Stimulated activated naive CD4-positive, alpha-beta T cell (primary cell): ENCODE data around the gene TMEM178B.
"Not testable (repeated sequence)": the region's sequence is repeated elsewhere in the genome, so short reads cannot be mapped to it uniquely, and the experiment has no call there.

Experiments used
- DNase-seq, 6 experiments: peaks; one replicate each; lab custom pipeline; 2025; lab: John Stamatoyannopoulos, UW

Gene TMEM178B

GRCh38 chr7:141356161-141356560, 282.3 kb downstream of the TMEM178B start:
- no peak for DNase-seq

- no peak for DNase-seq
Measured at GRCh38 chr7:141358386-141358785, 284.5 kb downstream of the TMEM178B start.

GRCh38 chr7:141359262-141359661, 285.4 kb downstream of the TMEM178B start:
- DNase-seq = no peak

GRCh38 chr7:141359740-141360415, 286.0 kb downstream of the TMEM178B start:
- no peak for DNase-seq

- DNase-seq = no peak
Measured at GRCh38 chr7:141360416-141360760, 286.5 kb downstream of the TMEM178B start.

GRCh38 chr7:141360803-141361202, 286.9 kb downstream of the TMEM178B start:
- no peak for DNase-seq

GRCh38 chr7:141361479-141361878, 287.6 kb downstream of the TMEM178B start:
- DNase-seq = no peak

GRCh38 chr7:141361960-141362359, 288.1 kb downstream of the TMEM178B start:
- no peak for DNase-seq

- DNase-seq = no peak
Measured at GRCh38 chr7:141362580-141363435, 288.9 kb downstream of the TMEM178B start.

- no peak for DNase-seq
Measured at GRCh38 chr7:141363748-141364147, 289.9 kb downstream of the TMEM178B start.

GRCh38 chr7:141366091-141366621, 292.3 kb downstream of the TMEM178B start:
- no peak for DNase-seq

GRCh38 chr7:141369422-141369821, 295.6 kb downstream of the TMEM178B start:
- DNase-seq = no peak

- DNase-seq = no peak
Measured at GRCh38 chr7:141370178-141370577, 296.3 kb downstream of the TMEM178B start.

- no peak for DNase-seq
Measured at GRCh38 chr7:141370650-141371049, 296.8 kb downstream of the TMEM178B start.

GRCh38 chr7:141374425-141374824, 300.6 kb downstream of the TMEM178B start:
- DNase-seq = no peak

- no peak for DNase-seq
Measured at GRCh38 chr7:141375442-141375841, 301.6 kb downstream of the TMEM178B start.

GRCh38 chr7:141377906-141378305, 304.0 kb downstream of the TMEM178B start:
- DNase-seq = no peak

GRCh38 chr7:141378405-141378804, 304.5 kb downstream of the TMEM178B start:
- no peak for DNase-seq

GRCh38 chr7:141381794-141382427, 308.0 kb downstream of the TMEM178B start:
- DNase-seq = no peak

- not testable (repeated sequence) for DNase-seq
Measured at GRCh38 chr7:141383356-141383755, 309.5 kb downstream of the TMEM178B start.

GRCh38 chr7:141386881-141387280, 313.0 kb downstream of the TMEM178B start:
- DNase-seq = no peak

- DNase-seq = no peak
Measured at GRCh38 chr7:141387521-141388217, 313.8 kb downstream of the TMEM178B start.
